Upper lobe of left lung (tissue), 6 donors: ENCODE data around the gene IFNAR1. TPM values are rescaled to one million over a fixed set of nuclear protein-coding genes. Genes with fewer than 3 reads are reported as not detected.

ENCODE experiments used
- ATAC-seq, 2 donors: fragments of 200-7000 bp; cut with Tn5 transposase; one replicate each; pipeline ENCODE4 v1.9.1; 2022; ENCODE audit warnings: mild to moderate bottlenecking in 2 of 2, moderate library complexity in 2 of 2; ENCODE audit not compliant: low FRiP score in 2 of 2
- DNase-seq, 2 donors: peaks; one replicate each; pipeline ENCODE4 v3.0.0-alpha.2; 2019 to 2020
- H3K27ac ChIP-seq, 4 donors: fragments of 200-600 bp; sonication (generic); one replicate each; pipeline ENCODE4 v1.5.1; 2016 to 2019
- H3K27me3 ChIP-seq, 4 donors: fragments of 200-600 bp; sonication (generic); one replicate each; pipeline ENCODE4 v1.5.1; 2017 to 2019
- H3K36me3 ChIP-seq, 4 donors: fragments of 200-600 bp; sonication (generic); one replicate each; pipeline ENCODE4 v1.5.1; 2016 to 2019
- H3K4me1 ChIP-seq, 4 donors: fragments of 200-600 bp; sonication (generic); one replicate each; pipeline ENCODE4 v1.5.1; 2018 to 2019
- H3K4me3 ChIP-seq, 4 donors: fragments of 200-600 bp; sonication (generic); one replicate each; pipeline ENCODE4 v1.5.1; 2017 to 2019; ENCODE audit warnings: mild to moderate bottlenecking in 2 of 4, moderate library complexity in 1 of 4
- H3K9me3 ChIP-seq, 4 donors: fragments of 200-600 bp; sonication (generic); one replicate each; pipeline ENCODE4 v1.5.1; 2018 to 2019
- CTCF ChIP-seq, 6 experiments: fragments of 450-650 bp in 4 of 6; fragments of 200-600 bp in 2 of 6; sonication (generic) in 2 of 6; IDR thresholded peaks; one replicate each; pipeline ENCODE4 v1.5.1; 2016 to 2019; ENCODE audit warnings: antibody characterized with exemption in 6 of 6
- EP300 ChIP-seq, 4 donors: sonication (generic); formaldehyde crosslinking; IDR thresholded peaks; one replicate each; pipeline ENCODE4 v1.5.1; 2017; ENCODE audit warnings: antibody characterized with exemption in 4 of 4, control low read depth in 2 of 4
- POLR2A ChIP-seq, 4 donors: fragments of 450-650 bp; IDR thresholded peaks; one replicate each; pipeline ENCODE4 v1.5.1; 2016 to 2017; ENCODE audit warnings: antibody characterized with exemption in 4 of 4, mild to moderate bottlenecking in 2 of 4
- POLR2AphosphoS5 ChIP-seq, 2 donors: sonication (generic); formaldehyde crosslinking; IDR thresholded peaks; one replicate each; pipeline ENCODE4 v1.5.1; 2017; ENCODE audit warnings: antibody characterized with exemption in 2 of 2
- WGBS, 2 donors: methylation state at CpG; one replicate each; pipeline ENCODE4 v1.1.5; 2017 to 2018; 5-methylcytosine and 5-hydroxymethylcytosine counted together
- total RNA-seq, 6 donors: library from RNA; depleted of rRNA in 4 of 6; stranded (reverse); fragments of >200 nt in 4 of 6; gene quantifications; one replicate each; pipeline versions ENCODE4 v1.1.0 to v1.2.1, GENCODE V29; 2016 to 2021
- donor health status: DM: no; HTN: no; CAD: no; lungs with moderate emphysema.
- donor health status: DM: no; HTN: yes; CAD: no; lungs with severe emphysema.

Gene IFNAR1
- total RNA-seq, 6 donors from 2014 or later: 17.1 to 68.5 (median 36.0) TPM

GRCh38 chr21:33384841-33385331, 60.1 kb downstream of the IFNAR1 start:
- WGBS, 2 donors: 74 to 80% methylated on average over 17 of the region's 17 CpGs
- peaks cover 33 to 53% (median 42%) of the 10 kb centered on the region in 4 donors for H3K4me1 ChIP-seq
- H3K27ac ChIP-seq: no peak overlapping the region
- H3K36me3 ChIP-seq: no peaks in the 10 kb centered on the region
- ATAC-seq (no peak), DNase-seq (no peak)
- TF ChIP-seq POLR2A (IDR thresholded peaks at IDR 0.05): no peak
- no peak for TF ChIP-seq CTCF (IDR thresholded peaks at IDR 0.05)
- TF ChIP-seq POLR2AphosphoS5 (IDR thresholded peaks at IDR 0.05): no peak
- TF ChIP-seq EP300 (IDR thresholded peaks at IDR 0.05): no peak
- no peaks in the 10 kb centered on the region for H3K9me3 ChIP-seq
- H3K4me3 ChIP-seq: no peak overlapping the region
- H3K27me3 ChIP-seq: no peaks in the 10 kb centered on the region

- no peak for ATAC-seq
- no peak overlapping the region for H3K27ac ChIP-seq
- DNase-seq: no peak
- H3K9me3 ChIP-seq: no peaks in the 10 kb centered on the region
- H3K4me3 ChIP-seq: no peak overlapping the region
- no peaks in the 10 kb centered on the region for H3K36me3 ChIP-seq
- 79 to 80% methylated on average over 6 of the region's 6 CpGs for WGBS, 2 donors
- no peak for TF ChIP-seq POLR2AphosphoS5 (IDR thresholded peaks at IDR 0.05)
- TF ChIP-seq EP300 (IDR thresholded peaks at IDR 0.05): no peak
- no peak for TF ChIP-seq CTCF (IDR thresholded peaks at IDR 0.05)
- no peak for TF ChIP-seq POLR2A (IDR thresholded peaks at IDR 0.05)
- peaks cover 19 to 38% (median 29%) of the 10 kb centered on the region in 4 donors for H3K4me1 ChIP-seq
- no peaks in the 10 kb centered on the region for H3K27me3 ChIP-seq
Measured at GRCh38 chr21:33386222-33386784, 61.5 kb downstream of the IFNAR1 start.

- TF ChIP-seq POLR2AphosphoS5 (IDR thresholded peaks at IDR 0.05): no peak
- TF ChIP-seq EP300 (IDR thresholded peaks at IDR 0.05): no peak
- no peak for TF ChIP-seq POLR2A (IDR thresholded peaks at IDR 0.05)
- TF ChIP-seq CTCF (IDR thresholded peaks at IDR 0.05): no peak
- DNase-seq (no peak), ATAC-seq (no peak)
- Histone ChIP-seq H3K27me3 (no peaks in the 10 kb centered on the region), H3K4me3 (no peak overlapping the region), H3K9me3 (no peaks in the 10 kb centered on the region), H3K36me3 (no peaks in the 10 kb centered on the region), H3K27ac (peak overlapping the region in 1 of 4 donors; percentile 57), H3K4me1 (peaks cover 17 to 36% (median 20%) of the 10 kb centered on the region in 4 donors)
- WGBS, 2 donors: 90 to 97% methylated on average over 5 to 6 of the region's 6 CpGs
Measured at GRCh38 chr21:33387294-33387693, 62.5 kb downstream of the IFNAR1 start.

GRCh38 chr21:33388188-33388587, 63.4 kb downstream of the IFNAR1 start:
- no peak for DNase-seq
- 62 to 69% methylated on average over 4 of the region's 4 CpGs for WGBS, 2 donors
- Histone ChIP-seq H3K9me3 (no peaks in the 10 kb centered on the region), H3K27me3 (no peaks in the 10 kb centered on the region), H3K4me3 (no peak overlapping the region), H3K4me1 (peaks cover 8 to 27% (median 12%) of the 10 kb centered on the region in 4 donors), H3K27ac (peak overlapping the region; percentile 8 to 73 (median 63)), H3K36me3 (no peaks in the 10 kb centered on the region)
- peak in 1 of 2 donors; percentile 40 for TF ChIP-seq POLR2AphosphoS5 (IDR thresholded peaks at IDR 0.05)
- no peak for TF ChIP-seq POLR2A (IDR thresholded peaks at IDR 0.05)
- TF ChIP-seq CTCF (IDR thresholded peaks at IDR 0.05): no peak
- TF ChIP-seq EP300 (IDR thresholded peaks at IDR 0.05): no peak
- ATAC-seq: peak in 1 of 2 donors; percentile 38

- peaks cover 0 to 10% (median 6%) of the 10 kb centered on the region in 4 donors for H3K4me1 ChIP-seq
Measured at GRCh38 chr21:33390479-33390878, 65.7 kb downstream of the IFNAR1 start.

More at GRCh38 chr21:33390479-33390878, 65.7 kb downstream of the IFNAR1 start:
- Histone ChIP-seq H3K27ac (peak overlapping the region in 1 of 4 donors; percentile 52), H3K27me3 (no peaks in the 10 kb centered on the region), H3K9me3 (no peaks in the 10 kb centered on the region), H3K36me3 (no peaks in the 10 kb centered on the region), H3K4me3 (no peak overlapping the region)
- DNase-seq: no peak
- 79 to 81% methylated on average over 5 of the region's 5 CpGs for WGBS, 2 donors
- no peak for ATAC-seq
- TF ChIP-seq EP300 (IDR thresholded peaks at IDR 0.05) (no peak), POLR2AphosphoS5 (IDR thresholded peaks at IDR 0.05) (no peak), CTCF (IDR thresholded peaks at IDR 0.05) (no peak), POLR2A (IDR thresholded peaks at IDR 0.05) (no peak)
